GM21447 (cell line): ENCODE results near the gene ALKBH5.

ENCODE experiments used
- ATAC-seq: cut with Tn5 transposase; IDR thresholded peaks from one replicate; pipeline ENCODE4 v1.9.1; 2021; ENCODE audit not compliant: unreplicated experiment

Gene ALKBH5

GRCh38 chr17:18183334-18184142 lies at the start of gene ALKBH5:
Gene ALKBH5, plus strand, starts transcription at chr17:18183828. Its CDS starts 416 bp downstream, at chr17:18184244.
- ATAC-seq = peak; percentile 77

- ATAC-seq = no peak
Measured at GRCh38 chr17:18136357-18136756, 47.3 kb upstream of the ALKBH5 start.

- ATAC-seq = no peak
Measured at GRCh38 chr17:18138065-18138749, 45.4 kb upstream of the ALKBH5 start.

GRCh38 chr17:18139092-18139491 lies 44.5 kb upstream of the ALKBH5 start:
- no peak for ATAC-seq

GRCh38 chr17:18139498-18139897 lies 44.1 kb upstream of the ALKBH5 start:
- ATAC-seq = no peak

GRCh38 chr17:18139949-18140348 lies 43.7 kb upstream of the ALKBH5 start:
- ATAC-seq = no peak

GRCh38 chr17:18140648-18141047 lies 43.0 kb upstream of the ALKBH5 start:
- no peak for ATAC-seq

- no peak for ATAC-seq
Measured at GRCh38 chr17:18141210-18141803, 42.3 kb upstream of the ALKBH5 start.

- ATAC-seq = no peak
Measured at GRCh38 chr17:18142417-18142816, 41.2 kb upstream of the ALKBH5 start.

- ATAC-seq = no peak
Measured at GRCh38 chr17:18143044-18143936, 40.3 kb upstream of the ALKBH5 start.

GRCh38 chr17:18144261-18144660 lies 39.4 kb upstream of the ALKBH5 start:
- no peak for ATAC-seq

- no peak for ATAC-seq
Measured at GRCh38 chr17:18144855-18145254, 38.8 kb upstream of the ALKBH5 start.

- no peak for ATAC-seq
Measured at GRCh38 chr17:18145811-18146210, 37.8 kb upstream of the ALKBH5 start.

GRCh38 chr17:18146259-18146658 lies 37.4 kb upstream of the ALKBH5 start:
- no peak for ATAC-seq

- ATAC-seq = no peak
Measured at GRCh38 chr17:18146980-18147379, 36.6 kb upstream of the ALKBH5 start.

GRCh38 chr17:18148586-18148985 lies 35.0 kb upstream of the ALKBH5 start:
- no peak for ATAC-seq

GRCh38 chr17:18151290-18151689 lies 32.3 kb upstream of the ALKBH5 start:
- no peak for ATAC-seq

GRCh38 chr17:18155179-18155578 lies 28.4 kb upstream of the ALKBH5 start:
- no peak for ATAC-seq

- no peak for ATAC-seq
Measured at GRCh38 chr17:18156171-18156975, 27.3 kb upstream of the ALKBH5 start.

- ATAC-seq = no peak
Measured at GRCh38 chr17:18156976-18157280, 26.7 kb upstream of the ALKBH5 start.
